Esophagus muscularis mucosa (tissue), 3 donors: ENCODE results near the gene TUBB3.

Source experiments
- POLR2A ChIP-seq: fragments of 450-650 bp; IDR thresholded peaks from one replicate; pipeline ENCODE4 v1.6.1; 2017; ENCODE audit warnings: antibody characterized with exemption, moderate library complexity, mild to moderate bottlenecking, low read depth
- TF ChIP-seq, protein P1 (sequence below), 3 experiments: fragments of 200-600 bp in 2 of 3; fragments of 450-650 bp in 1 of 3; sonication (generic) in 2 of 3; IDR thresholded peaks; one replicate each; pipeline ENCODE4 v1.5.1; 2017 to 2019; ENCODE audit warnings: antibody characterized with exemption in 3 of 3, mild to moderate bottlenecking in 2 of 3, moderate library complexity in 1 of 3

DNA sequence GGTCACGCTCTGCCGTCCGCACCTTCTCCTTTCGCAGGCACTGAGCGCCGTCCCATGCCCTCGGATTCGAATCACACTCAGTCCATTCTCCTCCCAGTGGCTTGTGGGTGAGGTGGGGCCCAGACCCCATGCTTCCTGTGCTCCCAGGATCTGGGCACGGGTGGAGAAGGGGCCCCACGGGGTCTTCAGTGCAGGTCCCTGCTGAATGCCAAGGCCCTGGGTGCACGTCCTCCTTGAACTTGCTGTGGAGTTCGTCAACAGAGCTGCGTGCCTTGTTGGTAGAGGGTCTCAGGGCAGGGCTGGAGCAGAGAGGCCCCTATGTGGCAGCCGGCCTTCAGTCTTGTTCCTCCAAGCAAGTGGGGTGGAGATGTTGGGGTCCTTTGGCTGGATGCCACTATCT lies 11.8 kb upstream of the TUBB3 start:
- TF ChIP-seq POLR2A, result no peak
- TF ChIP-seq, protein P1, sequence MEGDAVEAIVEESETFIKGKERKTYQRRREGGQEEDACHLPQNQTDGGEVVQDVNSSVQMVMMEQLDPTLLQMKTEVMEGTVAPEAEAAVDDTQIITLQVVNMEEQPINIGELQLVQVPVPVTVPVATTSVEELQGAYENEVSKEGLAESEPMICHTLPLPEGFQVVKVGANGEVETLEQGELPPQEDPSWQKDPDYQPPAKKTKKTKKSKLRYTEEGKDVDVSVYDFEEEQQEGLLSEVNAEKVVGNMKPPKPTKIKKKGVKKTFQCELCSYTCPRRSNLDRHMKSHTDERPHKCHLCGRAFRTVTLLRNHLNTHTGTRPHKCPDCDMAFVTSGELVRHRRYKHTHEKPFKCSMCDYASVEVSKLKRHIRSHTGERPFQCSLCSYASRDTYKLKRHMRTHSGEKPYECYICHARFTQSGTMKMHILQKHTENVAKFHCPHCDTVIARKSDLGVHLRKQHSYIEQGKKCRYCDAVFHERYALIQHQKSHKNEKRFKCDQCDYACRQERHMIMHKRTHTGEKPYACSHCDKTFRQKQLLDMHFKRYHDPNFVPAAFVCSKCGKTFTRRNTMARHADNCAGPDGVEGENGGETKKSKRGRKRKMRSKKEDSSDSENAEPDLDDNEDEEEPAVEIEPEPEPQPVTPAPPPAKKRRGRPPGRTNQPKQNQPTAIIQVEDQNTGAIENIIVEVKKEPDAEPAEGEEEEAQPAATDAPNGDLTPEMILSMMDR (IDR thresholded peaks at IDR 0.05), result no peak
